ENCODE results near the gene PLCL2. TPM values are rescaled to one million over a fixed set of nuclear protein-coding genes. Genes with fewer than 3 reads are reported as not detected.
"Not testable (repeated sequence)": the region's sequence is repeated elsewhere in the genome, so short reads cannot be mapped to it uniquely, and the experiment has no call there.

The PLCL2 gene
- total RNA-seq, 1 donor from 2014 or later = 12.1 TPM

- DNase-seq (ENCODE audit: low read depth, low spot score) = no peak
These were observed 185.6 kb downstream of the PLCL2 start for GRCh38 chr3:17070161-17070959.

- DNase-seq (ENCODE audit: low read depth, low spot score) = no peak
These were observed 189.8 kb downstream of the PLCL2 start for GRCh38 chr3:17074559-17074958.

- DNase-seq (ENCODE audit: low read depth, low spot score) = no peak
These were observed 190.6 kb downstream of the PLCL2 start for GRCh38 chr3:17075358-17075757.

GRCh38 chr3:17075907-17076306 is 191.2 kb downstream of the PLCL2 start:
- no peak for DNase-seq (ENCODE audit: low read depth, low spot score)

GRCh38 chr3:17076940-17077605 is 192.3 kb downstream of the PLCL2 start:
- no peak for DNase-seq (ENCODE audit: low read depth, low spot score)

GRCh38 chr3:17077606-17078005 is 192.9 kb downstream of the PLCL2 start:
- DNase-seq (ENCODE audit: low read depth, low spot score) = no peak

- DNase-seq (ENCODE audit: low read depth, low spot score) = no peak
These were observed 194.2 kb downstream of the PLCL2 start for GRCh38 chr3:17078926-17079465.

- DNase-seq (ENCODE audit: low read depth, low spot score) = no peak
These were observed 195.2 kb downstream of the PLCL2 start for GRCh38 chr3:17079933-17080332.

- DNase-seq (ENCODE audit: low read depth, low spot score) = no peak
These were observed 196.8 kb downstream of the PLCL2 start for GRCh38 chr3:17081520-17081919.

- DNase-seq (ENCODE audit: low read depth, low spot score) = no peak
These were observed 202.8 kb downstream of the PLCL2 start for GRCh38 chr3:17087509-17087908.

- DNase-seq (ENCODE audit: low read depth, low spot score) = no peak
These were observed 203.3 kb downstream of the PLCL2 start for GRCh38 chr3:17088017-17088416.

GRCh38 chr3:17088602-17089313 is 204.0 kb downstream of the PLCL2 start:
- DNase-seq (ENCODE audit: low read depth, low spot score) = no peak

GRCh38 chr3:17089314-17089700 is 204.6 kb downstream of the PLCL2 start:
- no peak for DNase-seq (ENCODE audit: low read depth, low spot score)

GRCh38 chr3:17090280-17090983 is 205.7 kb downstream of the PLCL2 start:
- DNase-seq (ENCODE audit: low read depth, low spot score) = no peak

GRCh38 chr3:17091910-17092582 is 207.3 kb downstream of the PLCL2 start:
- DNase-seq (ENCODE audit: low read depth, low spot score) = no peak

- no peak for DNase-seq (ENCODE audit: low read depth, low spot score)
These were observed 207.8 kb downstream of the PLCL2 start for GRCh38 chr3:17092583-17092933.

- no peak for DNase-seq (ENCODE audit: low read depth, low spot score)
These were observed 209.8 kb downstream of the PLCL2 start for GRCh38 chr3:17094551-17094950.

- no peak for DNase-seq (ENCODE audit: low read depth, low spot score)
These were observed 218.8 kb downstream of the PLCL2 start for GRCh38 chr3:17103579-17103978.

- not testable (repeated sequence) for DNase-seq (ENCODE audit: low read depth, low spot score)
These were observed 222.0 kb downstream of the PLCL2 start for GRCh38 chr3:17106801-17107200.

GRCh38 chr3:17110660-17111396 is 226.1 kb downstream of the PLCL2 start:
- DNase-seq (ENCODE audit: low read depth, low spot score) = no peak

Data from pulmonary artery endothelial cell (primary cell).